ENCODE results near the gene MYBBP1A.

- TF ChIP-seq CTCF (IDR thresholded peaks at IDR 0.05; ENCODE audit: low read length) (no peak), EZH2 (optimal IDR thresholded peaks at IDR 0.05; ENCODE audit: low read depth, low read length) (no peak), EZH2phosphoT487 (IDR thresholded peaks at IDR 0.05; ENCODE audit: low read length) (no peak)
These were observed 28.6 kb upstream of the MYBBP1A start for GRCh38 chr17:4583782-4584100.

All from MM.1S (cell line).